Renal pelvis (tissue), 4 donors: ENCODE results near the gene EGR1. TPM values are rescaled to one million over a fixed set of nuclear protein-coding genes. Genes with fewer than 3 reads are reported as not detected.
"Not testable (repeated sequence)": the region's sequence is repeated elsewhere in the genome, so short reads cannot be mapped to it uniquely, and the experiment has no call there.

Source experiments
- DNase-seq: peaks from one replicate; pipeline ENCODE4 v3.0.0-alpha.2; 2013
- polyA plus RNA-seq, 3 donors: library from polyadenylated mRNA; unstranded; fragments of 120-200 nt; gene quantifications; one replicate each; pipeline ENCODE4 v1.2.1, GENCODE V29; 2013; ENCODE audit not compliant: insufficient read length in 3 of 3

EGR1 gene
- polyA plus RNA-seq, 3 donors, result 43.5 to 66.2 (median 58.3) TPM

DNA sequence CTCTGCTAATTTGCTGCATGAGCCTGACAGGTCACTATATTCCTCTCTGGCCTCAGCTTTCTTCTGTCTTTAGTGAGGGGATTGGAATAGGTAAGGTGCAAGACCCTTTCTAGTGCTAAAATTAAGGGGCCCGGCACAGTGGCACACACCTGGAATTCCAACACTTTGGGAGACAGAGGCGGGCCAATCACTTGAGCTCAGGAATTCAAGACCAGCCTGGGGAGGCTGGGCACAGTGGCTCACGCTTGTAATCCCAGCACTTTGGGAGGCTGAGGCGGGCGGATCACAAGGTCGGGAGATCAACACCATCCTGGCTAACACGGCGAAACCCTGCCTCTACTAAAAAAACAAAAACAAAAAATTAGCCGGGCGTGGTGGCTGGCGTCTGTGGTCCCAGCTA, 37.2 kb downstream of the EGR1 start:
- DNase-seq, result no peak

DNA sequence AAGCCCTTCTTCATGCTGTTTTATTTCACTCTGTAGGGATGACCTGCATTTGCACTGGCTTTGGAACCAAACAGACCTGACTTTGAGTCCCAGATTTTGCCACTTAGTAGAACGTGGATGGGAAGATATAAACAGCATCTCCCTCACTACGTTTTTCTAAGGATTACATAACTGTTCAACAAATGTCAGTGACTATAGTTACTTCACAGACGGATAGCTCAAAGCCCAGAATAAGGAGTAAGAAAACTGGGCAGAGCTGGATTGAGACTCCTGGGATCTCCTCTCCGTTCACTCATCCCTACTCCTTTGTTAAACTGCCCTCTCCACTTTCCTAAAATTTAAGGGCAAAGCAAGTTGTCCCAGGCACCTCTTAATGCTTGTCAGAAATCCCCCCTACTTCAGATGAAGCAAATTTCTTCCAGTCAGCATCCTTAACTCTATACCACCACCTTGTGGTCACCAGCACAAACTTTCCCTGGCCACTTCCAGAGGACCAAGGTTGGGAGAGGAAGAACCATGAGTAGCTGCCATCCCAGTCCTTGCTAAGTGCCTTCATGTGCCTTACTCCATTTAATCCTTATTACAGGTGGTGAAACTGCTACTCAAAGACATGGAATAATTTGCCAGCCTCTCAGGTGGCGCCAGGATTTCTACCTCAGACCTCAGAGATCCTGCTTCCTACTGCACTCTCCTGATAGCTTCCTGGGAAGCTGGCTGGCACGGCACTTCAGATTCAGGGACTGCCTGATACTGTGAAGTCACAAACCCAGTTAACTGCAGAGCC, 38.4 kb downstream of the EGR1 start:
- peak; percentile 68 for DNase-seq

GRCh38 chr5:138504799-138505198, 39.5 kb downstream of the EGR1 start:
- DNase-seq, result no peak

GRCh38 chr5:138506370-138507306, 41.4 kb downstream of the EGR1 start:
- no peak for DNase-seq

GRCh38 chr5:138507485-138507884, 42.2 kb downstream of the EGR1 start:
- DNase-seq, result not testable (repeated sequence)

DNA sequence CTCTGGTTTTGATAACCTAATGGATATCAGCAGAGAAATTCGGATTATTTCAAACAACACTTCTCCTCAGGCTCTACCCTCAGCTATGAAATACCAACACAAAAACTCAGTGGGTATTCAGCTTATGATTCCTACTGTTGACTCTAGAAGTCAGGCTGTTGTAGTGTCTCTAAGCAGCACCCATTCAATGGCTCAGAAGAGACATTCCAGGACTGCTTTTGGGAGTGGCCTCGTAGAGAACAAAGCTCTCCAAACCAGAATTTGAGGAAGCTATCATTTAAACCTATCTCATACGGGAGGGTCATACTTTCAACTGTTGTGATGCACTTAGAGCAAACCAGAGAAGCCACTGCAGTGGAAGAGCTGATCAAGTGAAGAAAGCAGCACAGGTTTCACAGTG, 43.7 kb downstream of the EGR1 start:
- no peak for DNase-seq

- no peak for DNase-seq
Measured at GRCh38 chr5:138514021-138514420, 48.7 kb downstream of the EGR1 start.

DNA sequence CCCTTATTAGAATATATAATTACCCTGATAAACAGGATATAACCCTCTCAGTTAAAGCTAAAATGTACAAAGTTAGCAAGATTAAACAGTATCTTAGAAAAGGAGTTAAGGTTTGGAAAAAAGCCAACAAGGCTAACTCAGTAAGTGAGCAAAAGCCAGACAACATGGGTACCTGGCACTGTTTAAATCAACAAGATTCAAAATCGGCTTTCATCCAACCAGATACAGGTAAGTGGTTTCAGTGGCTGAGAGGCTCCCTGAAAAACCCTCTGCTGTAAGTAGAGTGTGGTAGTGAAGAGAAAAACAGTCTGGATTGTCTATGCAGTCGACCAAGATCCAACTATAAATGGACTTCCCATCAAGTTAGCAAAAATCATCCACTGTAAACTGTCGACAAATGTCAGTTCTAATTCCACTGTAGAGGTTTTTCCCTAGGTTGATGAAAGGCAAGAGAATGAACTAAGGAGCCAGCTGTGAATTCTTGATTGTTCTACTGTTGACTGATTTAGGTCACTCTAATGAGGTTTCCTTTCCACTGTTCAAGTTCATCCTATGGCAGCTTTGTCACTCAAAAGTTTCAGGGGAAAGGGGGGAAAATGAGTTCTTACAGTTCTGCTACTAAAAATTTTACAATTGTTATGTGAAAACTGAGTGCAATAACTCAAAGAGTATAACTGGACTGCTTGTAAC, 50.4 kb downstream of the EGR1 start:
- no peak for DNase-seq

GRCh38 chr5:138517437-138517836, 52.2 kb downstream of the EGR1 start:
- DNase-seq, result no peak

Other genes starting within 250 kb of the EGR1 start
- 1 to 10 TPM; 3.1 to 4.6 (median 3.2) TPM for gene GFRA3, start 190.9 kb upstream of the EGR1 start, polyA plus RNA-seq
- 1 to 10 TPM; 7.5 to 9.0 (median 8.9) TPM for gene CDC25C, start 133.7 kb upstream of the EGR1 start, polyA plus RNA-seq
- gene FAM53C, start 127.2 kb upstream of the EGR1 start, polyA plus RNA-seq, result 10 to 100 TPM; 31.6 to 39.7 (median 35.3) TPM
- gene KDM3B, start 112.8 kb upstream of the EGR1 start, polyA plus RNA-seq, result 100 to 1,000 TPM in 2 of 3 donors, 10 to 100 TPM in 1; 86.7 to 103 (median 101) TPM
- 10 to 100 TPM; 11.4 to 13.9 (median 12.7) TPM for gene REEP2, start 26.4 kb upstream of the EGR1 start, polyA plus RNA-seq
- 10 to 100 TPM; 65.9 to 81.4 (median 74.4) TPM for gene ETF1, start 77.8 kb downstream of the EGR1 start, polyA plus RNA-seq
- gene HSPA9, start 109.9 kb downstream of the EGR1 start, polyA plus RNA-seq, result 100 to 1,000 TPM; 280 to 340 (median 331) TPM